ENCODE results near the gene TPD52L1. TPM values are rescaled to one million over a fixed set of nuclear protein-coding genes. Genes with fewer than 3 reads are reported as not detected.

TPD52L1 gene
- total and polyA plus RNA-seq, 2 donors (not counting 1 experiment from before 2014, with no cell fraction given), result not detected

GRCh38 chr6:125310994-125311649 is 157.5 kb downstream of the TPD52L1 start:
- peak; percentile 83 for ATAC-seq (ENCODE audit: low read depth)
- Histone ChIP-seq H3K4me3 (ENCODE audit: control extremely low read depth in 1 of 5, extremely low read depth in 1 of 5, insufficient read depth in 1 of 5, low read depth in 2 of 5, low read length in 4 of 5) (no peak overlapping the region), H3K9me3 (ENCODE audit: control extremely low read depth in 1 of 3, control insufficient read depth in 2 of 3, insufficient read depth in 1 of 3, low read length in 2 of 3) (no peaks in the 10 kb centered on the region), H3K27ac (ENCODE audit: low read length in 2 of 2) (no peak overlapping the region), H3K36me3 (replicated peaks in 1 of 2; ENCODE audit: control extremely low read depth in 1 of 2, control insufficient read depth in 1 of 2, extremely low read depth in 1 of 2, insufficient read depth in 2 of 2, low read length in 1 of 2) (no peaks in the 10 kb centered on the region), H2AFZ (ENCODE audit: insufficient read depth, low read depth, low read length, poor library complexity, severe bottlenecking) (no peak overlapping the region), H3K4me2 (replicated peaks; ENCODE audit: low read depth, low read length, poor library complexity, severe bottlenecking) (no peak overlapping the region), H3K79me2 (ENCODE audit: control insufficient read depth, insufficient read depth, low read length) (no peaks in the 10 kb centered on the region), H4K20me1 (ENCODE audit: control insufficient read depth, insufficient read depth, low read length, poor library complexity, severe bottlenecking) (no peaks in the 10 kb centered on the region), H3K27me3 (replicated peaks in 1 of 4; ENCODE audit: control extremely low read depth in 1 of 4, control insufficient read depth in 3 of 4, insufficient read depth in 4 of 4, low read length in 3 of 4) (peaks cover 0 to 5% (median 4%) of the 10 kb centered on the region in 4 experiments), H3K4me1 (ENCODE audit: control insufficient read depth in 2 of 2, insufficient read depth in 2 of 2, low read length in 2 of 2) (no peaks in the 10 kb centered on the region), H3K9ac (ENCODE audit: low read length) (no peak overlapping the region)
- ChIA-PET POLR2A (no interaction called here), CTCF (interaction anchor here (0.7 to 15.1 kb wide), 20 partner anchors 11 to 662 kb away, joined by 3 to 375 read pairs (median 6); partner anchors contain the start of genes HDDC2, HEY2 and HINT3)
- peaks cover 36% of the 10 kb centered on the region for H3K27me3 Mint-ChIP-seq
- no CpG with 5 or more reads among the region's 7 CpGs for WGBS (ENCODE audit: insufficient coverage)
- H3K4me1 Mint-ChIP-seq, result no peaks in the 10 kb centered on the region
- no peaks in the 10 kb centered on the region for H3K9me3 Mint-ChIP-seq (ENCODE audit: insufficient read depth)
- TF ChIP-seq EZH2 (IDR thresholded peaks at IDR 0.05; ENCODE audit: borderline replicate concordance, insufficient read depth, low read depth, low read length, poor library complexity, severe bottlenecking) (no peak), CTCF (IDR thresholded peaks at IDR 0.05) (peak; percentile 91)
- peak; percentile 76 for DNase-seq
- H3K4me3 Mint-ChIP-seq, result no peak overlapping the region
- H3K27ac Mint-ChIP-seq, result no peak overlapping the region
- intact Hi-C loops (cut with micrococcal nuclease), result loop anchor here (1.0 to 5.0 kb wide), 2 partner anchors 458 to 676 kb away; partner anchors contain the start of gene TRMT11

GRCh38 chr6:125312478-125312877 is 158.9 kb downstream of the TPD52L1 start:
- H3K79me2 ChIP-seq (ENCODE audit: control insufficient read depth, insufficient read depth, low read length), result no peaks in the 10 kb centered on the region
- intact Hi-C loops (cut with micrococcal nuclease), result loop anchor here (5.0 kb wide), 1 partner anchor 675 kb away; the partner anchor contains the start of gene TRMT11
- H3K27me3 ChIP-seq (replicated peaks in 1 of 4; ENCODE audit: control extremely low read depth in 1 of 4, control insufficient read depth in 3 of 4, insufficient read depth in 4 of 4, low read length in 3 of 4), result peaks cover 0 to 5% (median 2%) of the 10 kb centered on the region in 4 experiments
- no peaks in the 10 kb centered on the region for H3K9me3 ChIP-seq (ENCODE audit: control extremely low read depth in 1 of 3, control insufficient read depth in 2 of 3, insufficient read depth in 1 of 3, low read length in 2 of 3)
- H3K27ac Mint-ChIP-seq, result no peak overlapping the region
- no peak overlapping the region for H3K4me3 Mint-ChIP-seq
- WGBS (ENCODE audit: insufficient coverage), result no CpG with 5 or more reads among the region's 2 CpGs
- ChIA-PET CTCF (interaction anchor here (0.6 to 15.1 kb wide), 14 partner anchors 12 to 661 kb away, joined by 3 to 375 read pairs (median 6); partner anchors contain the start of genes HDDC2, HEY2 and HINT3), POLR2A (no interaction called here)
- no peaks in the 10 kb centered on the region for H3K4me1 Mint-ChIP-seq
- no peak overlapping the region for H3K4me3 ChIP-seq (ENCODE audit: control extremely low read depth in 1 of 5, extremely low read depth in 1 of 5, insufficient read depth in 1 of 5, low read depth in 2 of 5, low read length in 4 of 5)
- DNase-seq (no peak), ATAC-seq (ENCODE audit: low read depth) (no peak)
- no peaks in the 10 kb centered on the region for H3K9me3 Mint-ChIP-seq (ENCODE audit: insufficient read depth)
- no peaks in the 10 kb centered on the region for H3K4me1 ChIP-seq (ENCODE audit: control insufficient read depth in 2 of 2, insufficient read depth in 2 of 2, low read length in 2 of 2)
- TF ChIP-seq CTCF (IDR thresholded peaks at IDR 0.05) (no peak), EZH2 (IDR thresholded peaks at IDR 0.05; ENCODE audit: borderline replicate concordance, insufficient read depth, low read depth, low read length, poor library complexity, severe bottlenecking) (no peak)
- no peak overlapping the region for H3K9ac ChIP-seq (ENCODE audit: low read length)
- no peak overlapping the region for H2AFZ ChIP-seq (ENCODE audit: insufficient read depth, low read depth, low read length, poor library complexity, severe bottlenecking)
- H4K20me1 ChIP-seq (ENCODE audit: control insufficient read depth, insufficient read depth, low read length, poor library complexity, severe bottlenecking), result no peaks in the 10 kb centered on the region
- H3K4me2 ChIP-seq (replicated peaks; ENCODE audit: low read depth, low read length, poor library complexity, severe bottlenecking), result no peak overlapping the region
- H3K27ac ChIP-seq (ENCODE audit: low read length in 2 of 2), result no peak overlapping the region
- H3K36me3 ChIP-seq (replicated peaks in 1 of 2; ENCODE audit: control extremely low read depth in 1 of 2, control insufficient read depth in 1 of 2, extremely low read depth in 1 of 2, insufficient read depth in 2 of 2, low read length in 1 of 2), result no peaks in the 10 kb centered on the region
- peaks cover 24% of the 10 kb centered on the region for H3K27me3 Mint-ChIP-seq
